Spinal cord (tissue), 10 donors: Measurements from ENCODE around the gene B3GNT3. TPM values are rescaled to one million over a fixed set of nuclear protein-coding genes. Genes with fewer than 3 reads are reported as not detected.

ENCODE experiments used
- DNase-seq, 6 donors: peaks; one replicate each; pipeline versions ENCODE4 v3.0.0 to v3.0.0-alpha.2; 2013 to 2015; ENCODE audit warnings: low spot score in 6 of 6, low read depth in 4 of 6
- H3K27ac ChIP-seq: one replicate; pipeline ENCODE4 v1.5.1; 2013; ENCODE audit warnings: low read depth, low read length, control low read depth
- H3K27me3 ChIP-seq: one replicate; pipeline ENCODE4 v1.6.1; 2013; ENCODE audit warnings: low read length; ENCODE audit not compliant: control insufficient read depth, insufficient read depth
- H3K36me3 ChIP-seq: one replicate; pipeline ENCODE4 v1.6.1; 2013; ENCODE audit warnings: low read length; ENCODE audit not compliant: control insufficient read depth, insufficient read depth
- H3K4me1 ChIP-seq: one replicate; pipeline ENCODE4 v1.6.1; 2013; ENCODE audit warnings: low read length; ENCODE audit not compliant: control insufficient read depth, insufficient read depth
- H3K4me3 ChIP-seq: one replicate; pipeline ENCODE4 v1.5.1; 2013; ENCODE audit warnings: low read depth, low read length, control low read depth
- H3K9me3 ChIP-seq: one replicate; pipeline ENCODE4 v1.6.1; 2013; ENCODE audit warnings: low read length; ENCODE audit not compliant: control insufficient read depth, insufficient read depth
- WGBS: methylation state at CpG from one replicate; pipeline ENCODE4 v1.1.5; 2013; ENCODE audit warnings: missing lambda C conversion rate; ENCODE audit not compliant: insufficient coverage; 5-methylcytosine and 5-hydroxymethylcytosine counted together
- polyA plus RNA-seq, 2 donors: library from polyadenylated mRNA; unstranded; fragments of 120-200 nt; gene quantifications; one replicate each; pipeline ENCODE4 v1.2.1, GENCODE V29; 2013; ENCODE audit not compliant: insufficient read length in 2 of 2
- total RNA-seq, 2 donors: library from RNA; depleted of rRNA in 1 of 2; stranded (reverse); fragments of 120-200 nt in 1 of 2; fragments of >200 nt in 1 of 2; gene quantifications; one replicate each; pipeline versions ENCODE4 v1.2.3 to v1.2.4, GENCODE V29; 2013 to 2014
- donor health status: healthy.

Gene B3GNT3
- total and polyA plus RNA-seq, 4 donors: 0.11 to 0.12 TPM; not detected in 2

DNA sequence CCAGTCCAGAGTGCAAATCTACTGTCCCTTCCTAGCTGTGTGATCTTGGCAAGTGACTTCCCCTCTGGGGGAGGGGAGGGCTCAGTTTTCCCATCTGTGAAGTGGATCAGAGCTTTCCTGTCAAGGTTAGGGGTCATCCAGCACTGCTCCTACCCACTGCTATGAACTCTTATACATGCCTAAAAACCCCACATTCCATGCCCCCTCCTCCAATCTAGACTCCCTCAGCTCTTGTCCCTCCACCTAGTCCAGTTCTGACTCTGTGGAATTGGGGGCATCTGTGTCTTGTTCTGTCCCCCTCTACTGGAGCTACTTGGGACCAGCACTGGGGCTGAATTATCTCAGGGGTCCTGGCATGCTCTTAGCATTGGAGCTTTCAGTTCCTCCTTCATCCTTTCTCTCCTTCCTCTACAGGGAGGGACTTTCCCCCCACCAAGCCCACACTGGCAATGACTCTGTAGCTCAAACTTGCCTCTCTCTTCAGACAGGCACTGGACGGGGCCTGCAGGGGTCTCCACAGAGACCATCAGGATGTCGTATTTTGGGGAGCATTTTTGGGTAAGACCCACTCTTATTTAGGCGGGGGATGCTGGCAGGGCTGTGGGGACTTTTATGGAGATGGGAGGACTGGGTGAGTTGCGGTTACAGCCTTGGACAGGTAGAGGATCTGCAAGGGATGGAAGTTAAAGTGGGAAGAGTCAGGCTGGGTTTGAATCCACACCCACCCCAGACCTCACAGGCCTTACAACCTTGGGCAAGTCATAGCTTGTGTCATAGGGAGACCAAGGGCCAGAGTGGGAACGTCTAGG lies 40.1 kb upstream of the B3GNT3 start:
- no peak overlapping the region for H3K27ac ChIP-seq
- H3K4me1 ChIP-seq: peaks cover 54% of the 10 kb centered on the region
- H3K36me3 ChIP-seq: peaks cover 32% of the 10 kb centered on the region
- no peaks in the 10 kb centered on the region for H3K9me3 ChIP-seq
- no peak for DNase-seq
- WGBS: 64% methylated on average over 4 of the region's 5 CpGs
- no peaks in the 10 kb centered on the region for H3K27me3 ChIP-seq
- H3K4me3 ChIP-seq: no peak overlapping the region

DNA sequence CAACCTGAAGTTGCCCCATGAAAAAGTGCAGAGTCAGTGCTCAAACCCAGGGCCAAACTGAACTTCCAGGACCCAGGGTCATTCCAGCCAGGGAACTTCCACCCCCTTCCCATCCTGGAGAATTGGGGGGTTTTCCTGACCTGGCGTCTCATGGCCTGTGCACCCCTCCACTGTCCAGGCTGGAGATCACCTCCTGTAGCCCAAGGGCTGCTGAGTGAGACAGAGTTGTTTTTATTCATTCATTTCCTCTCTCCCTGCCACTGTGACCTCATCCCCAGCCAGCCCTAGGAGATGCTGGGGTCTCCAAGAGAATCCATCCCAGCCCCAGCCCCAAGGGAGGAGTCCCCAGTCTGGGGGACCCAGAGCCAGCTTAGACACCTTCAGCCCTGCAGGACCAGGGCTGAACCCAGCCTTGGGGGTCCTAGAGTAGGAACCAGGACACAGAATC lies 39.5 kb upstream of the B3GNT3 start:
- peaks cover 32% of the 10 kb centered on the region for H3K36me3 ChIP-seq
- no peak overlapping the region for H3K27ac ChIP-seq
- H3K4me3 ChIP-seq: no peak overlapping the region
- H3K9me3 ChIP-seq: no peaks in the 10 kb centered on the region
- whole genome bisulfite sequencing: no CpG with 5 or more reads among the region's 1 CpG
- no peak for DNase-seq
- peaks cover 51% of the 10 kb centered on the region for H3K4me1 ChIP-seq
- H3K27me3 ChIP-seq: no peaks in the 10 kb centered on the region

DNA sequence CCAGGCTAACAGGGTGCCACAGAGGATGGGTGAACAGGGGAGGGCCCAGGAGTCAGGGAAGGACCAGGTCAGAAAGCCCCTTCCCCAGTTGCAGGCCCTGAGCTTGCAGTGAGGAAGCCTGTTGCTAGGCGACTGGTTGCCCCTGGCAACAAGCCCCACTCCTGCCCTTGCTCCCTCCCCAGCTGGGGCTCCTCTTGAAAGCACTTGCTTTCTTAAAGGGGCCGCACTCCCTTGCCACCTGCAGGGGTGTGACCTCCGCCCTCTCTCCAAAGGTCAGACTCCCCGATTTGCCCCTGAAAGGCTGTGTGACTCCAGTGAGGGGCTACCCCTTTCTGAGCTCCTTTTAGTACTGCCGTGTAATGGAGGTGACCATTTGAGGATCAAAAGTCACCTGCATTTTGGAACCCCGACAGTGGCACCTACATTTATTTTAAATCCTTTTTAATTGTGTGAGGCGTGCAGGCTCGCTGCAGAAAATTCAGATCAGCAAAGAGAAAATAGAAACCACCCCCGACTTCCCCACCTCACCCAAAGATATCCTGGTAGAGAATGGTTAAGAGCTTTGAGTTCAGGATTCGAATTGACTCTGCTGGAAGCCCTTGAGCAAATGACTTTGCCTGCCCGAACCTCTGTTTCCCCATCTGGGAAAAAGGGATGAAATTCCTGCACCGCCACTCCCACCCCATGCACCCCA lies 38.8 kb upstream of the B3GNT3 start:
- Histone ChIP-seq H3K36me3 (peaks cover 35% of the 10 kb centered on the region), H3K27me3 (no peaks in the 10 kb centered on the region), H3K27ac (no peak overlapping the region), H3K9me3 (no peaks in the 10 kb centered on the region), H3K4me1 (peaks cover 50% of the 10 kb centered on the region), H3K4me3 (no peak overlapping the region)
- 14% methylated on average over 4 of the region's 12 CpGs for WGBS
- peak in 5 of 6 donors; percentile 57 to 94 (median 79) for DNase-seq

GRCh38 chr19:17757125-17757524 lies 37.8 kb upstream of the B3GNT3 start:
- Histone ChIP-seq H3K4me1 (peaks cover 42% of the 10 kb centered on the region), H3K36me3 (peaks cover 31% of the 10 kb centered on the region), H3K9me3 (no peaks in the 10 kb centered on the region), H3K27ac (no peak overlapping the region), H3K27me3 (no peaks in the 10 kb centered on the region), H3K4me3 (no peak overlapping the region)
- DNase-seq: peak; percentile 69 to 96 (median 82)
- WGBS: 20% methylated on average over 5 of the region's 9 CpGs

GRCh38 chr19:17758515-17758914 lies 36.4 kb upstream of the B3GNT3 start:
- no peak overlapping the region for H3K4me3 ChIP-seq
- H3K4me1 ChIP-seq: peaks cover 43% of the 10 kb centered on the region
- H3K27ac ChIP-seq: no peak overlapping the region
- H3K9me3 ChIP-seq: no peaks in the 10 kb centered on the region
- DNase-seq: no peak
- peaks cover 33% of the 10 kb centered on the region for H3K36me3 ChIP-seq
- WGBS: 83% methylated on average over 3 of the region's 5 CpGs
- no peaks in the 10 kb centered on the region for H3K27me3 ChIP-seq

GRCh38 chr19:17761148-17761547 lies 33.8 kb upstream of the B3GNT3 start:
- no peak overlapping the region for H3K27ac ChIP-seq
- no peak for DNase-seq
- WGBS: 80% methylated on average over 1 of the region's 4 CpGs
- peaks cover 35% of the 10 kb centered on the region for H3K36me3 ChIP-seq
- peaks cover 18% of the 10 kb centered on the region for H3K4me1 ChIP-seq
- no peak overlapping the region for H3K4me3 ChIP-seq
- no peaks in the 10 kb centered on the region for H3K27me3 ChIP-seq
- no peaks in the 10 kb centered on the region for H3K9me3 ChIP-seq

DNA sequence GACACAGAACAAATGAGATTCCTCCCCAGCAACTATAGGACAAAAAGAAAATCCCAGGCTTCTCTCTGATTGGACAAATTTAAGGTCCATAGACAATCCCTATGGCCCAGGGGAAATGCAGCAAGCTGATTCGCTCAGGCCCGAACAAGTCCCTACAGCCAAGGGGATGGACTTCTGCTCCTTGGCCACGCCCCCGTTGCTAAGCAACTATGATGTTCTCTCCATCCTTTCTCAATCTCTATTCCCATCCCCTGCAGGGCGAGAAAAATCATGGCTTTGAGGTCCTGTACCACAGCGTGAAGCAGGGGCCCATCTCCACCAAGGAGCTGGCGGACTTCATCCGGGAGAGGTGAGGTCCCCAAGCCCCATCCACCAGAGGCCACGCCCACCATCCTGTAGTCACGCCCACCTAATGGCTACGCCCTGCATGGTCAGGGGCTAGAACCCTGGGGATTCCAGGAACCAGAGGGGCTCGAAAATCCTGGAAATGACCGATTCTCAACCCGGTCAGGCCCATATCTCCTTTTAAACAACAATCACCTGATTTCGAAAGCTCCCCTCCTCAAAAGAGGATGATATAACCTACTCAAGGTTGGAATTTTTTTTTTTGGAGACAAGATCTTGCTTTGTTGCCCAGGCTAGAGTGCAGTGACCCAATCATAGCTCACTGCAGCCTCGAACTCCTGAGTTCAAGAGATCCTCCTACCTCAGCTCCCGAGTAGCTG lies 32.3 kb upstream of the B3GNT3 start:
- 36% methylated on average over 17 of the region's 17 CpGs for WGBS
- DNase-seq: peak; percentile 56 to 98 (median 80)

DNA sequence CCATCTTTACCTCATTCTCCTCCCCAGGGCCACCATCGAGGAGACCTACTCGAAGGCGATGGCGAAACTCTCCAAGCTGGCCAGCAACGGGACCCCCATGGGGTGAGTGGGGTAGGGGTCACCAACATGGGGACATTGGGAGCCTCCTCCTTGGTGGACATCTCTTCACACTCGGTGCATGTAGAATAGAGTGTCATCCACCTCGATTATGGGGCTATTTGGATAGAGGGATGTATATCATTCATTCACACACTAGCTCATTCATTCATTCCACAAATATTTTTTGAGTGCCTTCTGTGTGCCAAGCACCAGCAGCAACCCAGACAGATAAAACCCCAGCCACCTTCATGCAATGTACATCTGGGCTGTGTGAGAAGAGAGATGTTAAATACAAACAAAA lies 30.6 kb upstream of the B3GNT3 start:
- Histone ChIP-seq H3K4me1 (peaks cover 9% of the 10 kb centered on the region), H3K27ac (no peak overlapping the region), H3K9me3 (no peaks in the 10 kb centered on the region), H3K4me3 (no peak overlapping the region), H3K27me3 (no peaks in the 10 kb centered on the region), H3K36me3 (peaks cover 44% of the 10 kb centered on the region)
- no CpG with 5 or more reads among the region's 7 CpGs for WGBS
- no peak for DNase-seq

More for the DNA sequence above, 32.3 kb upstream of the B3GNT3 start:
- H3K4me3 ChIP-seq: no peak overlapping the region
- peaks cover 40% of the 10 kb centered on the region for H3K36me3 ChIP-seq
- no peaks in the 10 kb centered on the region for H3K9me3 ChIP-seq
- no peaks in the 10 kb centered on the region for H3K27me3 ChIP-seq
- no peak overlapping the region for H3K27ac ChIP-seq
- peaks cover 9% of the 10 kb centered on the region for H3K4me1 ChIP-seq

DNA sequence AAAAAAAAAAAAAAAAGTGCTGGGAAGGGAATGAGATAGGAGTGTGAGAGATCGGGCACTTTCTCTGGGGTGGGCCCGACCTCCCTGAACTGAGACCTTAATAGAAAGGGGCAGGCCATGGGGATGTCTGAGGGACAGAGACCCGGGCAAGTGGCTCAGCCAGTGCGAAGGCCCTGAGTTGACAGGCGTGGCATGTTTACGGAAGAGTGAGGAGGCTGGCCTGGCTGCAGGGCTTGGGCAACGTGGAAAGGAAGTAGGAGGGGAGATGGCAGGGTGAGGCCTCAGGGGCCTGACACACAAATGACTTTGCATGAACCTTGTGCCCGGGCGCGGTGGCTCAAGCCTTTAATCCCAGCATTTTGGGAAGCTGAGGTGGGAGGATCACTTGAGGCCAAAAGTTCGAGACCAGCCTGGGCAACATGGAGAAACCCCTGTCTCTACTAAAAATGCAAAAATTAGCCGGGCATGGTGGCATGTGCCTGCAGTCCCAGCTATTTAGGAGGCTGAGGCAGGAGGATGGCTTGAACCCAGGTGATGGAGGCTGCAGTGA lies 29.8 kb upstream of the B3GNT3 start:
- no peaks in the 10 kb centered on the region for H3K27me3 ChIP-seq
- no peak for DNase-seq
- H3K4me3 ChIP-seq: no peak overlapping the region
- H3K9me3 ChIP-seq: no peaks in the 10 kb centered on the region
- 70% methylated on average over 11 of the region's 12 CpGs for WGBS
- peaks cover 9% of the 10 kb centered on the region for H3K4me1 ChIP-seq
- no peak overlapping the region for H3K27ac ChIP-seq
- peaks cover 50% of the 10 kb centered on the region for H3K36me3 ChIP-seq
